GM18517 (cell line): ENCODE data around the gene CD247.
A peak's percentile ranks its signal among the peaks of the same experiment; 100 is the strongest.
"Not testable (repeated sequence)": the region's sequence is repeated elsewhere in the genome, so short reads cannot be mapped to it uniquely, and the experiment has no call there.

Experiments
- ATAC-seq: cut with Tn5 transposase; IDR thresholded peaks from one replicate; pipeline ENCODE4 v1.9.1; 2021; ENCODE audit warnings: mild to moderate bottlenecking, moderate library complexity; ENCODE audit not compliant: unreplicated experiment

CD247 gene

GRCh38 chr1:167518331-167518700 lies at the start of gene CD247:
Gene CD247, minus strand, starts transcription at chr1:167518529. Its CDS starts 64 bp downstream, at chr1:167518465.
- no peak for ATAC-seq

GRCh38 chr1:167567663-167568062 lies 49.3 kb upstream of the CD247 start:
- ATAC-seq: no peak

- ATAC-seq: no peak
These were observed 48.4 kb upstream of the CD247 start for GRCh38 chr1:167566766-167567165.

GRCh38 chr1:167565922-167566321 lies 47.6 kb upstream of the CD247 start:
- no peak for ATAC-seq

GRCh38 chr1:167564612-167565270 lies 46.4 kb upstream of the CD247 start:
- ATAC-seq: no peak

- ATAC-seq: no peak
These were observed 45.4 kb upstream of the CD247 start for GRCh38 chr1:167563579-167564246.

GRCh38 chr1:167562702-167563101 lies 44.4 kb upstream of the CD247 start:
- no peak for ATAC-seq

- no peak for ATAC-seq
These were observed 43.4 kb upstream of the CD247 start for GRCh38 chr1:167561753-167562152.

GRCh38 chr1:167555971-167556714 lies 37.8 kb upstream of the CD247 start:
- ATAC-seq: peak; percentile 47

GRCh38 chr1:167555072-167555471 lies 36.7 kb upstream of the CD247 start:
- not testable (repeated sequence) for ATAC-seq

GRCh38 chr1:167554028-167554779 lies 35.9 kb upstream of the CD247 start:
- ATAC-seq: peak; percentile 26

- ATAC-seq: peak; percentile 89
These were observed 35.1 kb upstream of the CD247 start, which contains the start of gene CREG1 for GRCh38 chr1:167553136-167554027. Gene CREG1, minus strand, starts transcription at chr1:167553762.

GRCh38 chr1:167551362-167551761 lies 33.0 kb upstream of the CD247 start:
- ATAC-seq: no peak

GRCh38 chr1:167548059-167548932 lies 30.0 kb upstream of the CD247 start:
- no peak for ATAC-seq

GRCh38 chr1:167546935-167547334 lies 28.6 kb upstream of the CD247 start:
- ATAC-seq: no peak

- ATAC-seq: no peak
These were observed 27.0 kb upstream of the CD247 start for GRCh38 chr1:167545349-167545748.

- no peak for ATAC-seq
These were observed 26.2 kb upstream of the CD247 start for GRCh38 chr1:167544447-167545093.

GRCh38 chr1:167543199-167543990 lies 25.1 kb upstream of the CD247 start:
- no peak for ATAC-seq
